ENCODE measurements around the gene PEA15. TPM values are rescaled to one million over a fixed set of nuclear protein-coding genes. Genes with fewer than 3 reads are reported as not detected.

Gene PEA15
- polyA plus RNA-seq, 6 donors from 2014 or later: 11.2 to 21.6 (median 14.4) TPM

- Mint-ChIP-seq H3K27ac (peak within 1 kb of the TSS; percentile 90 to 100 (median 99)), H3K36me3 (peaks cover 3 to 7% of the 10 kb centered on the region in 2 donors), H3K4me3 (peak within 1 kb of the TSS; percentile 99 to 100 (median 99)), H3K4me1 (peaks cover 21 to 44% (median 40%) of the 10 kb centered on the region in 3 donors), H3K27me3 (no peaks in the 10 kb centered on the region), H3K9me3 (no peaks in the 10 kb centered on the region)
- peak; percentile 85 to 87 for ATAC-seq (ENCODE audit: low read depth in 2 of 2)
- peak; percentile 96 for DNase-seq
Measured at GRCh38 chr1:160261893-160262794, 57.0 kb downstream of the PEA15 start, which contains the start of gene DCAF8. DCAF8 (minus strand) TSS chr1:160262549; CDS start chr1:160244008, 18,541 bp downstream.

GRCh38 chr1:160264795-160265307 lies 59.7 kb downstream of the PEA15 start:
- no peaks in the 10 kb centered on the region for H3K9me3 Mint-ChIP-seq
- H3K4me1 Mint-ChIP-seq: peaks cover 21 to 32% (median 28%) of the 10 kb centered on the region in 3 donors
- peaks cover 3 to 7% of the 10 kb centered on the region in 2 donors for H3K36me3 Mint-ChIP-seq
- no peak overlapping the region for H3K27ac Mint-ChIP-seq
- no peaks in the 10 kb centered on the region for H3K27me3 Mint-ChIP-seq
- no peak for DNase-seq
- no peak for ATAC-seq (ENCODE audit: low read depth in 2 of 2)
- no peak overlapping the region for H3K4me3 Mint-ChIP-seq

Other genes starting within 250 kb of the PEA15 start
- 1 to 10 TPM in 5 of 6 donors, under 1 TPM in 1; 0.98 to 2.0 (median 1.5) TPM for gene PIGM, start 173.4 kb upstream of the PEA15 start, polyA plus RNA-seq (ENCODE audit: low read depth in 6 of 6)
- not detected for gene KCNJ10, start 135.2 kb upstream of the PEA15 start, polyA plus RNA-seq (ENCODE audit: low read depth in 6 of 6)
- gene KCNJ9, start 123.8 kb upstream of the PEA15 start, polyA plus RNA-seq (ENCODE audit: low read depth in 6 of 6): under 1 TPM in 1 of 6 donors, not detected in 5; 0.08 TPM
- gene IGSF8, start 106.8 kb upstream of the PEA15 start, polyA plus RNA-seq (ENCODE audit: low read depth in 6 of 6): 10 to 100 TPM; 33.6 to 53.1 (median 47.7) TPM
- not detected for gene ATP1A2, start 89.6 kb upstream of the PEA15 start, polyA plus RNA-seq (ENCODE audit: low read depth in 6 of 6)
- not detected for gene ATP1A4, start 53.8 kb upstream of the PEA15 start, polyA plus RNA-seq (ENCODE audit: low read depth in 6 of 6)
- not detected for gene CASQ1, start 14.8 kb upstream of the PEA15 start, polyA plus RNA-seq (ENCODE audit: low read depth in 6 of 6)
- gene DCAF8, start 57.2 kb downstream of the PEA15 start, polyA plus RNA-seq (ENCODE audit: low read depth in 6 of 6): 10 to 100 TPM; 39.1 to 61.5 (median 54.3) TPM
- 100 to 1,000 TPM in 1 of 6 donors, 10 to 100 TPM in 5; 49.2 to 108 (median 57.9) TPM for gene PEX19, start 79.7 kb downstream of the PEA15 start, polyA plus RNA-seq (ENCODE audit: low read depth in 6 of 6)
- gene COPA, start 137.9 kb downstream of the PEA15 start, polyA plus RNA-seq (ENCODE audit: low read depth in 6 of 6): 100 to 1,000 TPM; 107 to 130 (median 119) TPM
- 100 to 1,000 TPM in 1 of 6 donors, 10 to 100 TPM in 5; 81.1 to 182 (median 89.3) TPM for gene NCSTN, start 138.0 kb downstream of the PEA15 start, polyA plus RNA-seq (ENCODE audit: low read depth in 6 of 6)
- not detected for gene NHLH1, start 161.7 kb downstream of the PEA15 start, polyA plus RNA-seq (ENCODE audit: low read depth in 6 of 6)
- under 1 TPM in 5 of 6 donors, not detected in 1; 0.05 to 0.19 (median 0.08) TPM for gene VANGL2, start 195.2 kb downstream of the PEA15 start, polyA plus RNA-seq (ENCODE audit: low read depth in 6 of 6)

All from naive B cell (primary cell).